Stimulated activated naive CD8-positive, alpha-beta T cell treated with anti-CD3 and anti-CD28 coated beads, Interleukin-15, Interleukin-2, amounts not matched to agents 100 ng/mL and 50 ng/mL, for 24 hours (primary cell): Measurements from ENCODE around the gene C4orf51.
"Not testable (repeated sequence)": the region's sequence is repeated elsewhere in the genome, so short reads cannot be mapped to it uniquely, and the experiment has no call there.

Experiments
- H3K27ac Mint-ChIP-seq: one replicate; pipeline ENCODE4 v1.8.0; 2021; ENCODE audit warnings: mild to moderate bottlenecking, mixed read lengths
- H3K27me3 Mint-ChIP-seq: one replicate; pipeline ENCODE4 v1.8.0; 2021; ENCODE audit warnings: mixed read lengths
- H3K36me3 Mint-ChIP-seq: one replicate; pipeline ENCODE4 v1.8.0; 2021; ENCODE audit warnings: low read depth, mixed read lengths
- H3K4me1 Mint-ChIP-seq: one replicate; pipeline ENCODE4 v1.8.0; 2021; ENCODE audit warnings: low read depth, mixed read lengths
- H3K4me3 Mint-ChIP-seq: one replicate; pipeline ENCODE4 v1.8.0; 2021; ENCODE audit warnings: mild to moderate bottlenecking, mixed read lengths
- H3K9me3 Mint-ChIP-seq: one replicate; pipeline ENCODE4 v1.8.0; 2021; ENCODE audit warnings: mixed read lengths

Gene C4orf51

DNA sequence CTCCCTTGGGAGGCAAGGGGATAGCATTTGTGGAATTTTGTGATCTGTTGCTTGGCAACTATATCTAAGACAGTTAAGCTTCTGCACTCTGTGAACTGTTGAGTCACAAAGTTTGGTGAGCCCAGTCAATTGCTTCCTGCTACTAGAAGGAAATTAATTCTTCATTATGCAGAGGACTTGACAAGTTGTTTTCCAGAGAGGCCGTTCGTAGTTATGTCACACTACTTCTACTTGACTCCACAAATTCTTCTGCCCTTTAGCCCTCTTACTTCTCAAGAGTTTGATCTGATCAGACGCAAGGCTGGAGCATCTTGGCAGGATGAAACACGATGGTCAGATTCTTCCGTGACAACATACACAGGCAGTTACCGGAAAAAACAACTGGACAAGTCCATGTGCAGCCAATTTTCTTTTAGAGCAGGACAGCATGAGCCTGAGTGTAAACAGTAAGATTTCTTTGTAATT lies at the start of gene C4orf51:
Gene C4orf51 (plus strand): TSS at position 156 of the 465 bp plus-strand sequence. CDS start 58 bp downstream, at position 214.
- H3K4me3 Mint-ChIP-seq = no peak within 1 kb of the TSS
- no peaks in the 10 kb centered on the region for H3K4me1 Mint-ChIP-seq
- H3K36me3 Mint-ChIP-seq = no peaks in the 10 kb centered on the region
- no peak within 1 kb of the TSS for H3K27ac Mint-ChIP-seq
- H3K9me3 Mint-ChIP-seq = peaks cover 12% of the 10 kb centered on the region
- H3K27me3 Mint-ChIP-seq = peaks cover 42% of the 10 kb centered on the region

DNA sequence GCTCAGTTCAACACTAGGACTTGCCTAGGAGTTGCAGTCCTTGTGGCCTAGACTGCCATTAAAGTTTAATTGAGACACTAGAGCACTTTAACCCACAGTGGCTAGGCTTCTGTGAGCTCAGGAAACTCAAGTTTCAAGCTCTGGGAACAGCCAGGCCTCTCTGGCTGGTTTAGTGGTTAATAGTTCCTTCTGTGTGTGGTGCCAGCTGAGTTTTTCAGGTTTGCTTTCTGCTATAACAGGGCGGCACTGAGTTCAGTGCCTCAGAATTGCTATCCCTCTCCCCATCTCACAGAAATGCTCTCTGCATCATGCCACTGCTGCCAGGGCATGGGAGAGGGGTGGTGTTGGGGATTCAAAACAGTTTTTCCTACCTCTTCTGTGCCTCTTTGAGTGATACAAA lies 44.8 kb upstream of the C4orf51 start:
- Mint-ChIP-seq H3K4me3 (no peak overlapping the region), H3K36me3 (peaks cover 30% of the 10 kb centered on the region), H3K9me3 (no peaks in the 10 kb centered on the region), H3K27me3 (no peaks in the 10 kb centered on the region), H3K4me1 (peaks cover 6% of the 10 kb centered on the region), H3K27ac (no peak overlapping the region)

DNA sequence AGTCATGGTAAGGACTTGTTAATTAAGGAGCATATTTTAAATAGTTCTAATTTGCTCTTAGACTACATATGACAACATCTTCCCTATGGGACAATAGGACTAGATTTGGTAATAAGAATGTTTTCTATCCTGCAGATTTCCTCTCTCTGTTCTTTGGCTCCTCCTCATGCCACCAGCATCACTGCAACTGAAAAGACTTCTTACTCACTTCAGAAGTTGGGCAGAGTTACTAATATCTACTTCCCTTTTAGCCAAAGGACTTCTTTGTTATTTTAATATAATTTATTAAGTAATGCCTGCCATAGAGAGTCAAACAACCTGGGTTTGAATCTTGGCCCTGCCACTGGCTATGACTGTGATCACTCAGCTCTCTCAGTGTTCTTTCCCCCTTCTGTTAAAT lies 44.3 kb upstream of the C4orf51 start:
- H3K4me1 Mint-ChIP-seq = peaks cover 6% of the 10 kb centered on the region
- no peak overlapping the region for H3K27ac Mint-ChIP-seq
- H3K4me3 Mint-ChIP-seq = no peak overlapping the region
- no peaks in the 10 kb centered on the region for H3K27me3 Mint-ChIP-seq
- H3K36me3 Mint-ChIP-seq = peaks cover 31% of the 10 kb centered on the region
- H3K9me3 Mint-ChIP-seq = no peaks in the 10 kb centered on the region

DNA sequence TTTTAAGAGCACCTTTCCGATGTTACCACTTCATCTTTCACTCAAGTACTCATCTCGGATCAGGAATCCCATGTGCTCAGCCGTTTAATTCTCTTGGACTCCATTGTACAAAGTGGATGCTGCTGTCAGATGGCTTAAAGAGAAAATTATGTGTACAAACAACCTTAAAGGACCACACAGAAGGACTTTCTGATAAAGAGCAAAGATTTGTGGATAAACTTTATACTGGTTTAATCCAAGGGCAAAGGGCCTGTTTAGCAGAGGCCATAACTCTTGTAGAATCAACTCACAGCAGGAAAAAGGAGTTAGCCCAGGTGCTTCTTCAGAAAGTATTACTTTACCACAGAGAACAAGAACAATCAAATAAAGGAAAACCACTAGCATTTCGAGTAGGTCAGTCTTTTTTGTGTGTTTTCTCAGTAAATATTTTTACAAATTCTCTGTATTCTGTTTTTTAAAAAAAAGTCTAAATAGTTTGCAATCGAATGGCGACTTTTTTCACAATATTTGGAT lies 40.7 kb upstream of the C4orf51 start:
- Mint-ChIP-seq H3K9me3 (no peaks in the 10 kb centered on the region), H3K27ac (no peak overlapping the region), H3K27me3 (no peaks in the 10 kb centered on the region), H3K4me3 (no peak overlapping the region), H3K4me1 (peaks cover 5% of the 10 kb centered on the region), H3K36me3 (peaks cover 41% of the 10 kb centered on the region)

DNA sequence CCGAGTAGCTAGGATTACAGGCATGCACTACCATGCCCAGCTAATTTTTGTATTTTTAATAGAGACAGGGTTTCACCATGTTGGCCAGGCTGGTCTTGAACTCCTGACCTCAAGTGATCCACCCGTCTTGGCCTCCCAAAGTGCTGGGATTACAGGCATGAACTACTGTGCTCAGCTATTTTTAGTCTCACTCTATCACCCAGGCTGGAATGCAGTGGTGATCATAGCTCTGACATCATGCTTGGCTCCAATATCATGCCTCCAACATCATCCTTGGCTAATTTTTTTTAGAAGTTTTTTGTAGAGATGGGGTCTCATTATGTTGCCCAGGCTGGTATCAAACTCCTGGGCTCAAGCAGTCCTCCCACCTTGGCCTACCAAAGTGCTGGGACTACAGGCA lies 39.7 kb upstream of the C4orf51 start:
- H3K9me3 Mint-ChIP-seq, H3K27ac Mint-ChIP-seq, H3K27me3 Mint-ChIP-seq, H3K4me1 Mint-ChIP-seq, H3K4me3 Mint-ChIP-seq: not testable (repeated sequence)
- peaks cover 46% of the 10 kb centered on the region for H3K36me3 Mint-ChIP-seq

DNA sequence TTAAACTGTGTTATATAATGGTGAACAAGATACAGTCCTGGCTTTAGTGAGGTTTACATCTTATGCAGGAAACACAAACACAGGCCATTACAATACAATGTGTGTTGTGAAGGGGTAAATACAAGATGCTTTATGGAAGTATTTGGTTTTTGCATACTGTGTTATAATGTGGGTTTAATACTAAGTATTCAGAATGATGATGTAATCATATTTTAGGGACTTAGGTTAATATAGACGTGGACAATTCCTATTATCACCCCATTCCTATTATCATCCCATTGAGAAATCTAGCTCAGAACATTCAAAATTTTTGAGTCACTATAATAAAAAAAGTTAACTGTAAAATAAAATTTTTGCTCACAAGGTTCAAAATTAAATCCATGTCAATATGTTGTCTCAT lies 36.7 kb upstream of the C4orf51 start:
- no peak overlapping the region for H3K4me3 Mint-ChIP-seq
- H3K36me3 Mint-ChIP-seq = peaks cover 55% of the 10 kb centered on the region
- H3K27ac Mint-ChIP-seq = no peak overlapping the region
- no peaks in the 10 kb centered on the region for H3K9me3 Mint-ChIP-seq
- H3K4me1 Mint-ChIP-seq = peaks cover 4% of the 10 kb centered on the region
- H3K27me3 Mint-ChIP-seq = no peaks in the 10 kb centered on the region

DNA sequence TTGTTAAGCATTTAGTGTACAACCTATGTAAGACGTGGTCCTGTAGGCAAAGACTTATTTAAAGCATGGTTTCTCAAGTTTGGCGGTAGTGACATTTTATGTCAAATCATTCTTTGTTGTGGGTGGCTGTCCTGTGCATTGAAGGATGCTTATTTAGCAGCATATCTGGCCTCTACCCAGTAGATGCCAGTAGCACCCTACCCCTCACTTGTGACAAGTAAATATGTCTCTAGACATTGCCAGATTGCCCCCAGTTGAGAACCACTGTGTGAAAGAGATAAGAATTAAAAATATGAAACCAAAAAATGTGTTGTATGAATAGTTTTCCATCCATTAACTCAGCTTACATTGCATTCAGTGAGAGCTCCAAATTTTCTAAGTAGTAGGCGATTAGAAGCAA lies 35.2 kb upstream of the C4orf51 start:
- Mint-ChIP-seq H3K9me3 (no peaks in the 10 kb centered on the region), H3K27me3 (no peaks in the 10 kb centered on the region), H3K4me3 (no peak overlapping the region), H3K36me3 (peaks cover 50% of the 10 kb centered on the region), H3K4me1 (peaks cover 4% of the 10 kb centered on the region), H3K27ac (no peak overlapping the region)

DNA sequence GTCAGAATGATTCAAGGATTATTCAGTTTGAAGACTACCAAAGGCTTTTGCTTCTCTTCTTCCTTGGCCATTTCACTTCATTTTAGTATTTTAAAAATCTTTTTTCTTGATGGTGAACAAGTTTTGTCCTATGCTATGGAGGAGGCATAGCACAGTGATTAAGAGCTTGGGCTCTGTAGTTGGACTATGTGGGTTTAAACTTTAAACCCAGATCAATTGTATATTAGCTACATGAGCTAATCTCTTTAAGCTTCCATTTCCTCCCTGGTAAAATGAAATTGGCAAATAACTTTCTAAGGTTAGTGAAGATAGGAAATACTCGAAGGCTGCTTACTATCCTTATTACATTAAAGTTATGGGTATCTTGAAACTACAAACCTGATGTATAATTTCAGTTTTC lies 23.8 kb upstream of the C4orf51 start:
- Mint-ChIP-seq H3K4me1 (no peaks in the 10 kb centered on the region), H3K9me3 (peaks cover 12% of the 10 kb centered on the region), H3K27ac (no peak overlapping the region), H3K27me3 (no peaks in the 10 kb centered on the region), H3K36me3 (peaks cover 73% of the 10 kb centered on the region), H3K4me3 (no peak overlapping the region)

DNA sequence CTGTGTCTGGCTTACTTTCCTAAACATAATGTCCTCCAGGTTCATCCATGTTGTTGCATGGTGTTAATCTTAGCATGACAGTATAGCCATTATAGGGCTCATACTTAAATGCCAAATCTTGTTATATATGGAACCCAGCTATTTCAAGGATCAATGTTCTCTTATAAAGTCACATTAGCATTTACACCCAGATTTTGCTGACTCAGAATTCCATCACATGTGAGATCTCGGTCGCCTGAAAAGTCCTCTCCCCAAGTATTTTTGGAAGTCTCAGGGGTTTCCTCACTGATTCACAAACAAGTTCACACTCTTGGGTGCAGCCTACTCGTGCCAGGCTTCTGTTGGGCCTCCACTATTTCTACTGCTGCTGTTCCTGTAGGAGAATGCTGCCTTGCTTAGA lies 19.9 kb upstream of the C4orf51 start:
- Mint-ChIP-seq H3K4me3 (no peak overlapping the region), H3K36me3 (peaks cover 72% of the 10 kb centered on the region)

DNA sequence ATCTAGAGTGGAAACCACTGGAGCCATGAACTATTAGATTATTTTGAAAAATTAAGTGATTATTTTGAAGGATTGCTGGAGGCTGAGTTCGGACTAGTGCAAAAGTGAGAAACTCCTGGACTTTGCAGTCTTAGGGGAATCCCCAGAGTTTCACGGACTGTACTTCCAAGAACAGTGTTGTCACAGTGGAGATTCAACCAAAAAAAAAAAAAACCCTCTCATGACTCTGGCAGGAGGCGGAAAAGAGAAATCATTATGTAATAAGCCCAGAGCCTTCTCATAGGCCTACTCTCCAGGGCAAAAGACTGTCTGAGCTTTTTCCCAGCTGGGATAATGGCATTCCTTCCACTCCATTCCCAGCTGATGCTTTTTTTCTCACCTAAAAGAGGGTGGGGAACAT lies 16.8 kb upstream of the C4orf51 start:
- Mint-ChIP-seq H3K27me3 (no peaks in the 10 kb centered on the region), H3K36me3 (peaks cover 46% of the 10 kb centered on the region), H3K27ac (no peak overlapping the region), H3K4me1 (no peaks in the 10 kb centered on the region), H3K4me3 (no peak overlapping the region), H3K9me3 (peaks cover 32% of the 10 kb centered on the region)

More for the DNA sequence above, 19.9 kb upstream of the C4orf51 start:
- H3K27ac Mint-ChIP-seq = no peak overlapping the region
- H3K4me1 Mint-ChIP-seq = no peaks in the 10 kb centered on the region
- H3K27me3 Mint-ChIP-seq = no peaks in the 10 kb centered on the region
- H3K9me3 Mint-ChIP-seq = peaks cover 34% of the 10 kb centered on the region

DNA sequence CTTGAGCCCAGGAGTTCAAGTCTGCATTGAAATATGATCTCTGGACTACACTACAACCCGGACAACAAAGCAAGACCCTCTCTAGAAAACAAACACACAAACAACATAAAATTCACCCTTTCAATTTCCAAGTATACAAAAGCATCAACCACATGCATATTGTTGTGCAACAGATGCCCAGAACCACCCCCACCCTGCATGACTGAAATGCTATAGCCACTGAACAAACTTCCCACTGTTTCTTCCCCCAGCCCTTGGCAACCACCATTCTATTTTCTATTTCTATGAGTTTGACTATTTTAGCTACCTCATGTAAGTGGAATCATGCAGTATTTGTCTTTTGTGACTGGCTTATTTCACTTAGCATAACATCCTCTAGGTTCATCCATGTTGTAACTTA lies 14.2 kb upstream of the C4orf51 start:
- H3K4me3 Mint-ChIP-seq = no peak overlapping the region
- H3K36me3 Mint-ChIP-seq = peaks cover 21% of the 10 kb centered on the region
- H3K9me3 Mint-ChIP-seq = peaks cover 32% of the 10 kb centered on the region
- no peak overlapping the region for H3K27ac Mint-ChIP-seq
- no peaks in the 10 kb centered on the region for H3K4me1 Mint-ChIP-seq
- peaks cover 6% of the 10 kb centered on the region for H3K27me3 Mint-ChIP-seq

DNA sequence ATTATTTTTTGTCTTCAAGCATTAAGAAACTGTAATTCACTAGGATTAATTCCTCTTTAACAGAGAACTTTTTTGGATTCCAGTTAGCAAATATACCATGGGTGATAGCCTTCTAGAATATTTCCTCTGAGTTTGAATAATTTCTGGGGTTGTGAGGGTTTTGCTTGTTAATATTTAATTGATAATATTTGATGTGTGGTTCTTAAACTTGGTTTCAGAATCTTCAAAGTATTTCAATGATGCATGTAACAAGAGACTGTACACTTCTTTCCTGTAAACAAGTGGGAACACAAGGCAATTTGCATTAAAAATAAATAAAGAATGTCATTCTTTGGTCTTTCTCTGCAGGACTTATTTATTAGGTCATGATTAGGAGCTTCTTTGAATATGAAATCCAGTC lies 9.5 kb upstream of the C4orf51 start:
- H3K36me3 Mint-ChIP-seq = peaks cover 5% of the 10 kb centered on the region
- H3K9me3 Mint-ChIP-seq = peaks cover 7% of the 10 kb centered on the region
- no peak overlapping the region for H3K27ac Mint-ChIP-seq
- no peaks in the 10 kb centered on the region for H3K4me1 Mint-ChIP-seq
- no peak overlapping the region for H3K4me3 Mint-ChIP-seq
- H3K27me3 Mint-ChIP-seq = peaks cover 6% of the 10 kb centered on the region

DNA sequence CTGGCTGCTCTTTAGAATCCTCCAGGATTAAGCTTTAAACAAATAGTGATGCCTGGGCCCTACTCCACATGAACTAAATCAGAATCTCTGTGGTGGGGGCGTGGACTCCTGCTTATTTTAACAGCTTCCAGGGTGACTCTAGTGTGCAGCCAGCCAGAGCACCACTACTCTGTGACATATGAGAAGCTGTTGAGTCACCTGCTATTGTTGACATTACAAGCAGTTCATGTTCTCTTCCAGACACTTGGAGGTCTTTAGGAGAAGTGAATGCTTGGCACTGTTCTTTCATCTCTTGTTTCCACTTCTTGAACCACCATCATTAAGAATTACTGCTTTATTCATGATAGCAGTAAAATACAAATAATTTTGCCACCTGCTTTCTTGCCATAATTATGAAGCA lies 426 bp upstream of the C4orf51 start:
- no peak overlapping the region for H3K27ac Mint-ChIP-seq
- H3K4me1 Mint-ChIP-seq = no peaks in the 10 kb centered on the region
- H3K9me3 Mint-ChIP-seq = peaks cover 12% of the 10 kb centered on the region
- H3K27me3 Mint-ChIP-seq = peaks cover 42% of the 10 kb centered on the region
- H3K36me3 Mint-ChIP-seq = no peaks in the 10 kb centered on the region
- H3K4me3 Mint-ChIP-seq = no peak overlapping the region

DNA sequence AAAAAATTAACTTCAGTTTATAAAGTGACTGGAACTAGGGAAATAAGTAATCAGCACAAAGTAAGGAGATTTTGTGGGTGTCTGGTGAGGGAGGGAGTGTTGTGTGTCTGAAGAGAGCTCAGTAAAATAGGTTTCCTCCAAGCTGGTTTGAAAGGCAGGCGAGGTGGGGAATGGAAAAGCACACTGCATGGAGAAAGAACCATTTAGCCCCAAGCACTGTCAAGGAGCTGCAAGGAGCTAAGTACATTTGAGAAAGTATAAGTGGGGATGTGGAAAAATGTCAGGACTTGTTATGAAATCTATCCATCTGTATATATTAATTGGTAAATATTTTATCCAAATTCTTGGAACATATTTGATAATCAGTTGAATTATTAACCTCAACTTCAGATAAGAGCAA lies 956 bp downstream of the C4orf51 start:
- Mint-ChIP-seq H3K9me3 (peaks cover 15% of the 10 kb centered on the region), H3K36me3 (no peaks in the 10 kb centered on the region)

DNA sequence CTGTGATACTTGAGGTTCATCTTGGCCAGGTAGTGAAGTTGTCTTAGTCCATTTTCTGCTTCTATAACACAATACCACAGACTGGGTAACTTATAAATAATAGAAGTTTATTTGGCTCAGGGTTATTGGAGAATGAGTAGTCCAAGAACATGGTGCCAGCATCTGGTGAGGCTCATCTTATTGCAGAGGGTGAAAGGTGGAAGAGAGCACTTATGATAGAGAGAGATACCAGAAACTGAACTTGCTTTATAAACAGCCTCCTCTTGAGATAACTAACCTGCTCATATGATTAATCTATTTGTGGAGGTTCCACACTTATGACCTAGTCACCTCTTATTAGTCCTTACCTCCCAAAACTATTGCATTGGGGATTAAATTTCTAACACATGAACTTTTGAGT lies 1.6 kb downstream of the C4orf51 start:
- Mint-ChIP-seq H3K4me1 (no peaks in the 10 kb centered on the region), H3K36me3 (no peaks in the 10 kb centered on the region), H3K27ac (no peak overlapping the region), H3K27me3 (peaks cover 44% of the 10 kb centered on the region), H3K9me3 (peaks cover 15% of the 10 kb centered on the region), H3K4me3 (no peak overlapping the region)

More for the DNA sequence above, 956 bp downstream of the C4orf51 start:
- Mint-ChIP-seq H3K4me1 (no peaks in the 10 kb centered on the region), H3K4me3 (no peak overlapping the region), H3K27me3 (peaks cover 45% of the 10 kb centered on the region), H3K27ac (no peak overlapping the region)

DNA sequence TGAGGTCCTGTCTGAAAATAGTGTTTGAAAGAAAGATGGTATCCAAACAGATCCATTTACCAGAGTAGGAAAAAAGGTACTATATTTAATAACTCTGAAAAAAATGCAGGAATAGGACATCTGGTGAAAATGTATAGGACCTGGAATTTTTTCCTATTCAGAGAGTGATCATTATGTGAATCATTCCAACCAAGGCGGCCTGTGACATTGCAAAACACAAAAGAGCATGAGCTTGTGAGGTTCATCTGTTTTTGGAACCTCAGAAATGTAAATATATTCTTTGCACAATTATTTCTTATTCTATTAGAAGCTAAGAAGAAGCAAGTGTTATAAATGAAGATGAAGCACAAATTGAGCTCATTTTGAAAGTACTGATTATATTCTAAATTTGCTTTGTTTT lies 2.0 kb downstream of the C4orf51 start:
- no peak overlapping the region for H3K27ac Mint-ChIP-seq

More for the DNA sequence above, 2.0 kb downstream of the C4orf51 start:
- no peaks in the 10 kb centered on the region for H3K4me1 Mint-ChIP-seq
- peaks cover 41% of the 10 kb centered on the region for H3K27me3 Mint-ChIP-seq
- no peaks in the 10 kb centered on the region for H3K36me3 Mint-ChIP-seq
- H3K4me3 Mint-ChIP-seq = no peak overlapping the region
- H3K9me3 Mint-ChIP-seq = peaks cover 15% of the 10 kb centered on the region
